GM12874 (cell line): ENCODE measurements around the gene VAMP8.

Source experiments
- TF ChIP-seq, protein P1 (sequence below): IDR thresholded peaks from 2 replicates; pipeline ENCODE4 v1.5.1; 2011; ENCODE audit warnings: low read depth, mild to moderate bottlenecking, control low read depth, low read length, moderate library complexity; ENCODE audit not compliant: insufficient read depth

VAMP8 gene

DNA sequence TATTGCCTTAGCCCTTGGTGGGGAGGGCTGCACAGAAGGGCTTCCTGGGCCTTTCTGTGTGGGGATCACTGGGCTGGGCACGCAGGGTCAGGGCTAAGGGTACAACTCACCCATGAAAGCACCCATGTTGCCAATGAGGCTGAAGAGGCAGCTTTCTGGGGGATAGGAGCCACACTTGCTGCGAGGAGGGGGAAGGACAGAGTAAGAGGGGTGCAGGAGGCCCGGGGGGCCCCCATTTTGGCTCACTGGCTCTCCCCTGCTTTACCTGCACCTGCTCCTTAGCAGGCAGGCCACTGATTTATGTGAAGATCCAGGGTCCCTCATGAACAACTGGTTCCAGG is 22.8 kb downstream of the VAMP8 start:
- TF ChIP-seq, protein P1, sequence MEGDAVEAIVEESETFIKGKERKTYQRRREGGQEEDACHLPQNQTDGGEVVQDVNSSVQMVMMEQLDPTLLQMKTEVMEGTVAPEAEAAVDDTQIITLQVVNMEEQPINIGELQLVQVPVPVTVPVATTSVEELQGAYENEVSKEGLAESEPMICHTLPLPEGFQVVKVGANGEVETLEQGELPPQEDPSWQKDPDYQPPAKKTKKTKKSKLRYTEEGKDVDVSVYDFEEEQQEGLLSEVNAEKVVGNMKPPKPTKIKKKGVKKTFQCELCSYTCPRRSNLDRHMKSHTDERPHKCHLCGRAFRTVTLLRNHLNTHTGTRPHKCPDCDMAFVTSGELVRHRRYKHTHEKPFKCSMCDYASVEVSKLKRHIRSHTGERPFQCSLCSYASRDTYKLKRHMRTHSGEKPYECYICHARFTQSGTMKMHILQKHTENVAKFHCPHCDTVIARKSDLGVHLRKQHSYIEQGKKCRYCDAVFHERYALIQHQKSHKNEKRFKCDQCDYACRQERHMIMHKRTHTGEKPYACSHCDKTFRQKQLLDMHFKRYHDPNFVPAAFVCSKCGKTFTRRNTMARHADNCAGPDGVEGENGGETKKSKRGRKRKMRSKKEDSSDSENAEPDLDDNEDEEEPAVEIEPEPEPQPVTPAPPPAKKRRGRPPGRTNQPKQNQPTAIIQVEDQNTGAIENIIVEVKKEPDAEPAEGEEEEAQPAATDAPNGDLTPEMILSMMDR: no peak

DNA sequence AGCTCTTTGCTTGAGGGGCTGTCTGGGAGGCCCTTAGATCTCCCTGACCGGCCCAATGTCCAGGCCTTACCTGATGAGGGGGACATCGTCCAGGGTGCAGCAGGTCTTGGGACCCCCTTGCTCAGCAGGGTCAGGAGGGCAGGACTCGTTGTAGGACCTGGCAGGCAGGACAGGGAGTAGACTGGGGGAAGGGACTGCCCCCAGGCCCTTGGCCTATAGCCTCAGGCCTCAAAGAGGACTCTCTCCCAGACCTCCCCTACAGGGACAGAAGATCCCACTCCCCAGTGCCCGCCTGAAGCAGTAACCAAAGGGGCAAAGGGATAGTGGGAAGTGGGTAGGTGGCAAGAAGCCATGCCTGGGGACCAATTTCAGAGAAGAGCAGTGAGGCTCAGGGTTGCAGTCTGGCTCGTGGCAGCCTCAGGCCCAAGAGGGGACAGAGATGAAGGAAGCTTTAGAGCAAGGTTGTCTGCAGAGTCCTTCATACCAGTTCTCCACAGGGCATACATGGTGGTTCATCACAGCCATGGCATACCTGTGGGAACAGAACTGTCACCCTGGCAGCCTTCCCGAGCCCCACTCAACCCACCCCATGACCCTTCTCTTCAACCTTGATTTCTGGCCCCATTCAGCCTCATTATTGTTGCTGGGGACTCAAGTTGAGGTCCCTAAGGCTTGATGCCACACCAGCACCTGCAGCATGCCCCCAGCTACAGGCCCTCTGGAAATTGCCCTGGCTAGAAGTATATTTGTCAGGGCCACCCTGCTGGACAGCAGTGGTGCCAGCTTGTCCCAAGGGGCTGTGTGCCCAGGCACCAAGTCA is 23.8 kb downstream of the VAMP8 start:
- TF ChIP-seq, protein P1: no peak

DNA sequence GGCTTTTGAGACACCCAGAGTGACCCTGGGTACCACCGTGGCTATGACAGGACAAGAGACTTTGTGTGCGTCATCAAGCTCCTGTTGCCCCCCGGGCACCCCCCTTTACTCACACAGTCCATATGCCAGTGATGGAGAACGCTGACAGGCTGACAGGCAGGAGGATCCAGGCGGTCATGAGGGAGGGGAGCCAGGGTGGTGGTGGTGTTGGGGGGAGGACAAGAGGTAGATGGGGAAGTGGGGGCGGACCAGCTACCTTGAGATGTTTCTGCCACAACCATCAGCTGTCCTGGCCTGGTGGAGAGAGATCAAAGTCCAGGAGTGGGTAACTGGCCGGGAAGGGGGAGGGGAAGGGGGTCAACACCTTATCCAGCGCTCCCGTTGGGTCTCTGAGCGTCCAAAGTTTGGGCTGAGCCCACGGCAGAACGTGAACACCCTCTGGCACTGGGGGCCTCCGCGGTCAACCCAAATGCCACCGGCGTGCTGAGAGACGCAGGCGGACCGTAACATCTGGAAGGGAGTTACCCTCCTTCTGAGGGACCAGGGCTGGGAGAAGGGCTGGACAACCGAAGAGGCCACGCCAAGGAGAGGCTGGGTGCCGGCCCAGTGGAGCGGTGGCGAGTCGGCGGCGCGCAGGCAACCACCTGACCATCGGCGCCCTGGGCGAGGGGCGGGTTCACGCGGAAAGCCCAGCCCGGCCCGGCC is 24.5 kb downstream of the VAMP8 start:
- TF ChIP-seq, protein P1: no peak

DNA sequence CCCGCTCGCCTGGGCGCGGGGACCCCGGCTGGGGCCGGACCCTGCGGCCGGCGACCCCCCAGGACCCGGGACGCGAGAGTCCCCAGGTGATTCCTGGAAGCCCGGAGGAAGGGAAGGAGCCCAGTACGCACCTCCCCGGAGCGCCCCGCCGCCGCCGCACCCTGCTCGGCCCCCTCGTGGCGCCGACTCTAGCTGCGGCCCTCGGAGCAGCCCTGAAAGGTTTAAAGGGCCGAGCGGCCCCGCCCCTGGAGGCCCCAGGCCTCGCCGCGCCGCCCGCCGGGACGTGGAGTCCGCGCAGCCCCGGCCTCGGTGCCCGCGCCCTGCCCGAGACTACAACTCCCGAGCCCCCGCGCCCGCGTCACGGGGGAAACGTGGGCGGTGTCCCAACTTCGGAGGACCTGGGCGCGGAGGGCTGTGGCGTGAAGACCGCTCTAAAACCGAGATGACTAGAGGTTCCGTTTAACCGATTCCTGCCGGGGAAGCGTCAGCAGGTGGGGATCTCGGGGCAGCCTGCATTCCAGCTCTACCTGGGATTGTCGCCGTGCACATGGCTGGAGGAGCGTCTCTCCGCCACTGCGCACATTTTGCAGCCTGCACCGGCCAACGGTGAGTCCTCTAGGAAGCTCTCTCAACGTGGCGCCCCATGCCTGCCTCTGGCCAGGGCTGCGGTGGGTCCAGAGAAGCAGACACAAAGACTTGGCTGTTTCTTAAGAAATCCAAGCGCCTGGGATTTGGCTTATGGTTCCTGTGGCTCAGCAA is 25.3 kb downstream of the VAMP8 start, which contains the start of gene TMEM150A:
Gene TMEM150A, minus strand, starts transcription at position 223 of the 759 bp plus-strand sequence. CDS start 750 bp downstream, outside the sequence.
- TF ChIP-seq, protein P1: peak; percentile 42

DNA sequence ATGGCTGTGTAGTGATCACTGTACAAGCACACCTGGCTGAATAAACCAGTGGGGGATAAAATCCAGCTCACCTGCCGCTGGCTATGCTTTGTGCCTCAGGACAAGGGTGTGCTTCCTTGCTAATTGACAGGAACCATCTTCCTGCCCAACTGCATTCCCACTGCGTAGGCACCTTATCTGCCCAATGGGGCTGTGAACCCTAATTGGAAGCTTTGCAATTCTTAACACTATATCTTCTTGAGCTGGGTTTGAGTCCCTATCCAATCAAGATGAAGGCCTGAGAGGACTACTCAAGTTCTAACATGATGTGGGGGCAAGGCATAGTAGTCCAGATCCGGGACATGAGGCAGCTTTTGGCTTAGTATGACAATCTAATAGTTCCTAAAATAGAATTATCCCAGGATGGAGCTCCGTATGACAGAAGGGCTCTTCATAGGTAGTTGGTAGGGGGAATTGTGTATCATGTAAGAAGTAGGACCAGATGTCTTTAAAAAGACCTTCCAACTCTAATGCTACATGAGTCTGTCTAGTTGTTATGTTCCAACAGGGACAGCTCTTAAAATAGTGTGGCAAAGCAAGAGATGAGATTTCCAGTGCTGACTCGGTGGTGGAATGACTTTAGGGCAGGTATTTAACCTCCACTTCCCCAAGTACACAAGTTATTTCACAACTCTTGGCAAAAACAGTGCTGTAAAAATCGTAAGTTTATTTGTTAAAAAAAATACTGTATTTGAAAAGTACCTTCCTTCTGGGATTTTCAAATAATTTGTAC is 27.4 kb downstream of the VAMP8 start:
- TF ChIP-seq, protein P1: no peak

DNA sequence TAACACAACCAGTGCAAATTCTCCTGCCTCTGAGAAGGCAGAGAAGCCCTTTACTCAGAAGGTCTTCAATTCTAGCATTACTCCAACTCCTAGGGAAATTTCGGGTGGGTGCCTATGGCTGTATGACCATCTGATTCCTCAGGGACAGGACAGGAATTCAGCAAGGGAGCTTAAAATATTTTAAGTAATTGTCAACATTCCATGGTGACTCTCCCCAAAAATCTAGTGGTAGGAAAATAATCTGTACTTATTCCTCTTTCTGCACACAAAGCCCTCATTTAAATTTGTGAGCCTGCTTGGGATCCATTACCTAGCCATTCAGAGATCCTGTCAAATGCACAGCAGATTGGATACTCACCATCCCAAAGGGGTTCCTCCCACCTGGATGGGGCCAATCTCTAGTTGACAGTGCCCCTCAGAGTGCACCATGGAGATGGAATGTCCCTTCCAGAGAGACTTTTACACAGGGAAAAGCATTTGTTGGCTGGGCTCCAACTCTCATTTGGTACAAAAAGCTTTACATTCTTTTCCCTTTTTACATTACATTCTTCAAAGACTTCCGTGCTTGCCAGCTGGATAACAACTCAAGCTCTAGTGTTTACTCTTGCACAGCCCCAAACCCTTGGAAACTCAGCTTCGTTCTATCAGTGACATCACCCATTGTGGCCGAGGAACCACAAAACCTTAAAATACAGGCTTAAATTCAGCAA is 28.2 kb downstream of the VAMP8 start:
- TF ChIP-seq, protein P1: no peak
